ENCODE data around the gene AFMID. TPM values are rescaled to one million over a fixed set of nuclear protein-coding genes. Genes with fewer than 3 reads are reported as not detected.

AFMID gene
- total and polyA plus RNA-seq, 2 of the 8 experiments (the other 6 are each of a cell fraction or from before 2014, with no cell fraction given): 49.0 to 53.0 TPM

- TF ChIP-seq ATF2 (IDR thresholded peaks at IDR 0.05; ENCODE audit: low read length) (no peak), EGR1 (IDR thresholded peaks at IDR 0.05; ENCODE audit: borderline replicate concordance, low read depth, low read length) (no peak), CEBPB (IDR thresholded peaks at IDR 0.05; ENCODE audit: low read depth, low read length) (no peak)
Observed at GRCh38 chr17:78237401-78238012, 50.3 kb downstream of the AFMID start (continued).

All from H1 (cell line).